Neural progenitor cell (in vitro differentiated cells): ENCODE results near the gene FOXA1. TPM values are rescaled to one million over a fixed set of nuclear protein-coding genes. Genes with fewer than 3 reads are reported as not detected.

ENCODE experiments used
- DNase-seq: peaks from one replicate; pipeline ENCODE4 v3.0.0-alpha.2; 2016; ENCODE audit warnings: low spot score
- H2AFZ ChIP-seq: fragments of 200-600 bp; sonication (generic); replicated peaks from 2 replicates; pipeline ENCODE4 v1.6.1; 2016; ENCODE audit warnings: antibody characterized with exemption
- H3F3A ChIP-seq: fragments of 200-600 bp; sonication (generic); 2 replicates; pipeline ENCODE4 v1.6.1; 2016; ENCODE audit warnings: antibody characterized with exemption, low read depth
- H3K27ac ChIP-seq: fragments of 200-600 bp; sonication (generic); 2 replicates; pipeline ENCODE4 v1.5.1; 2016; ENCODE audit warnings: mild to moderate bottlenecking
- H3K27me3 ChIP-seq: fragments of 200-600 bp; sonication (generic); 2 replicates; pipeline ENCODE4 v1.6.1; 2016; ENCODE audit warnings: mild to moderate bottlenecking, moderate library complexity
- H3K36me3 ChIP-seq: fragments of 200-600 bp; sonication (generic); 2 replicates; pipeline ENCODE4 v1.5.1; 2016
- H3K4me1 ChIP-seq: fragments of 200-600 bp; sonication (generic); 2 replicates; pipeline ENCODE4 v1.6.1; 2016; ENCODE audit warnings: mixed run types
- H3K4me2 ChIP-seq: fragments of 200-600 bp; sonication (generic); 2 replicates; pipeline ENCODE4 v1.6.1; 2016
- H3K4me3 ChIP-seq: fragments of 200-600 bp; sonication (generic); 2 replicates; pipeline ENCODE4 v1.5.1; 2016
- H3K79me2 ChIP-seq: fragments of 200-600 bp; sonication (generic); 2 replicates; pipeline ENCODE4 v1.6.1; 2016; ENCODE audit warnings: low read depth
- H3K9ac ChIP-seq: fragments of 200-600 bp; sonication (generic); 2 replicates; pipeline ENCODE4 v1.6.1; 2016
- H3K9me3 ChIP-seq: fragments of 200-600 bp; sonication (generic); 2 replicates; pipeline ENCODE4 v1.5.1; 2016; ENCODE audit warnings: low read depth
- H4K20me1 ChIP-seq: fragments of 200-600 bp; sonication (generic); 2 replicates; pipeline ENCODE4 v1.6.1; 2016; ENCODE audit warnings: low read depth
- H3K27ac Mint-ChIP-seq: 3 replicates; pipeline ENCODE4 v1.8.0; 2021; ENCODE audit warnings: mixed read lengths
- H3K27me3 Mint-ChIP-seq: 2 replicates; pipeline ENCODE4 v1.8.0; 2022; ENCODE audit warnings: low read depth, mild to moderate bottlenecking, inconsistent platforms, moderate library complexity, mixed read lengths; ENCODE audit not compliant: insufficient read depth
- H3K36me3 Mint-ChIP-seq: 3 replicates; pipeline ENCODE4 v1.8.0; 2021; ENCODE audit warnings: mixed read lengths
- H3K4me1 Mint-ChIP-seq: 3 replicates; pipeline ENCODE4 v1.8.0; 2021; ENCODE audit warnings: mixed read lengths
- H3K4me3 Mint-ChIP-seq: 3 replicates; pipeline ENCODE4 v1.8.0; 2021; ENCODE audit warnings: mild to moderate bottlenecking, moderate library complexity, mixed read lengths
- H3K9me3 Mint-ChIP-seq: 3 replicates; pipeline ENCODE4 v1.8.0; 2020; ENCODE audit warnings: mixed read lengths
- CTCF ChIP-seq: fragments of 200-600 bp; sonication (generic); IDR thresholded peaks from 2 replicates; pipeline ENCODE4 v1.5.1; 2017; ENCODE audit warnings: antibody characterized with exemption, mild to moderate bottlenecking
- EZH2 ChIP-seq: fragments of 200-600 bp; sonication (generic); IDR thresholded peaks from 2 replicates; pipeline ENCODE4 v1.6.1; 2017; ENCODE audit warnings: antibody characterized with exemption, mild to moderate bottlenecking, moderate library complexity
- EZH2phosphoT487 ChIP-seq: fragments of 200-600 bp; sonication (generic); IDR thresholded peaks from 2 replicates; pipeline ENCODE4 v1.6.1; 2017; ENCODE audit warnings: antibody characterized with exemption
- total RNA-seq: library from RNA; depleted of rRNA; stranded (reverse); fragments of >200 nt; gene quantifications from 2 replicates; pipeline ENCODE4 v1.2.3, GENCODE V29; 2015; ENCODE audit warnings: low replicate concordance

Gene FOXA1
- total RNA-seq, 1 donor from 2014 or later: 0.06 TPM

- Histone ChIP-seq H3K27ac (no peak overlapping the region), H3K4me1 (peaks cover 38% of the 10 kb centered on the region), H3K79me2 (no peaks in the 10 kb centered on the region), H3K9ac (no peak overlapping the region), H3K36me3 (no peaks in the 10 kb centered on the region), H3K27me3 (peaks cover 100% of the 10 kb centered on the region), H3K4me2 (no peak overlapping the region), H2AFZ (no peak overlapping the region), H3K9me3 (no peaks in the 10 kb centered on the region), H3K4me3 (no peak overlapping the region), H3F3A (peaks cover 73% of the 10 kb centered on the region), H4K20me1 (peaks cover 98% of the 10 kb centered on the region)
- no peak for DNase-seq
- Mint-ChIP-seq H3K4me1 (peaks cover 45% of the 10 kb centered on the region), H3K4me3 (peak overlapping the region; percentile 8), H3K27me3 (peaks cover 77% of the 10 kb centered on the region), H3K9me3 (no peaks in the 10 kb centered on the region), H3K36me3 (no peaks in the 10 kb centered on the region), H3K27ac (no peak overlapping the region)
- no peak for TF ChIP-seq CTCF
- no peak for TF ChIP-seq EZH2phosphoT487
- no peak for TF ChIP-seq EZH2
Observed at GRCh38 chr14:37586797-37587130, 8.3 kb downstream of the FOXA1 start.

- Mint-ChIP-seq H3K36me3 (no peaks in the 10 kb centered on the region), H3K4me1 (peaks cover 42% of the 10 kb centered on the region), H3K27me3 (peaks cover 77% of the 10 kb centered on the region), H3K9me3 (no peaks in the 10 kb centered on the region), H3K27ac (no peak overlapping the region), H3K4me3 (no peak overlapping the region)
- DNase-seq: peak; percentile 36
- Histone ChIP-seq H3K4me3 (no peak overlapping the region), H2AFZ (no peak overlapping the region), H3F3A (peaks cover 70% of the 10 kb centered on the region), H3K79me2 (no peaks in the 10 kb centered on the region), H3K9me3 (no peaks in the 10 kb centered on the region), H3K4me2 (no peak overlapping the region), H3K4me1 (peaks cover 37% of the 10 kb centered on the region), H3K9ac (no peak overlapping the region), H3K36me3 (no peaks in the 10 kb centered on the region), H3K27ac (no peak overlapping the region), H4K20me1 (peaks cover 93% of the 10 kb centered on the region), H3K27me3 (peaks cover 100% of the 10 kb centered on the region)
- TF ChIP-seq EZH2: no peak
- no peak for TF ChIP-seq EZH2phosphoT487
- no peak for TF ChIP-seq CTCF
Observed at GRCh38 chr14:37585971-37586796, 8.9 kb downstream of the FOXA1 start.

GRCh38 chr14:37585101-37585511, 9.9 kb downstream of the FOXA1 start:
- Mint-ChIP-seq H3K4me3 (peak overlapping the region; percentile 68), H3K36me3 (no peaks in the 10 kb centered on the region), H3K27ac (no peak overlapping the region), H3K4me1 (peaks cover 39% of the 10 kb centered on the region), H3K9me3 (no peaks in the 10 kb centered on the region), H3K27me3 (peaks cover 66% of the 10 kb centered on the region)
- no peak overlapping the region for H3K27ac ChIP-seq
- H3K4me1 ChIP-seq: peaks cover 37% of the 10 kb centered on the region
- peaks cover 59% of the 10 kb centered on the region for H3F3A ChIP-seq
- no peaks in the 10 kb centered on the region for H3K79me2 ChIP-seq
- no peaks in the 10 kb centered on the region for H3K9me3 ChIP-seq
- TF ChIP-seq CTCF (no peak), EZH2phosphoT487 (peak; percentile 8), EZH2 (peak; percentile 44)
- peak overlapping the region; percentile 76 for H3K4me2 ChIP-seq
- H4K20me1 ChIP-seq: peaks cover 87% of the 10 kb centered on the region
- H3K36me3 ChIP-seq: no peaks in the 10 kb centered on the region
- no peak overlapping the region for H3K4me3 ChIP-seq
- peak; percentile 66 for DNase-seq
- H3K27me3 ChIP-seq: peaks cover 100% of the 10 kb centered on the region
- no peak overlapping the region for H3K9ac ChIP-seq
- H2AFZ ChIP-seq: no peak overlapping the region
